Limb (tissue), 2 donors: Measurements from ENCODE around the gene HELT.

Source experiments
- DNase-seq, 2 donors: peaks; one replicate each; pipeline ENCODE4 v3.0.0-alpha.2; 2016; ENCODE audit errors: extremely low spot score in 2 of 2

Gene HELT

GRCh38 chr4:185003596-185004351 lies 14.5 kb upstream of the HELT start:
- DNase-seq = no peak

- DNase-seq = peak in 1 of 2 donors; percentile 71
Measured at GRCh38 chr4:185004562-185005218, 13.6 kb upstream of the HELT start.

- DNase-seq = peak; percentile 77 to 87
Measured at GRCh38 chr4:185005219-185005819, 13.0 kb upstream of the HELT start.

- DNase-seq = peak in 1 of 2 donors; percentile 51
Measured at GRCh38 chr4:185011408-185011807, 6.9 kb upstream of the HELT start.

- DNase-seq = no peak
Measured at GRCh38 chr4:185013417-185014125, 4.7 kb upstream of the HELT start.

- no peak for DNase-seq
Measured at GRCh38 chr4:185015108-185015507, 3.2 kb upstream of the HELT start.

GRCh38 chr4:185016101-185016940 lies 2.0 kb upstream of the HELT start:
- no peak for DNase-seq

- DNase-seq = no peak
Measured at GRCh38 chr4:185016946-185017758, 1.1 kb upstream of the HELT start.

- DNase-seq = peak in 1 of 2 donors; percentile 34
Measured at GRCh38 chr4:185018834-185019455, 655 bp downstream of the HELT start.

GRCh38 chr4:185019456-185020292 lies 1.4 kb downstream of the HELT start:
- DNase-seq = peak in 1 of 2 donors; percentile 36

- peak in 1 of 2 donors; percentile 46 for DNase-seq
Measured at GRCh38 chr4:185020293-185020808, 2.1 kb downstream of the HELT start.

GRCh38 chr4:185020863-185021761 lies 2.8 kb downstream of the HELT start:
- peak in 1 of 2 donors; percentile 41 for DNase-seq

- no peak for DNase-seq
Measured at GRCh38 chr4:185023471-185023870, 5.2 kb downstream of the HELT start.

GRCh38 chr4:185028625-185029024 lies 10.3 kb downstream of the HELT start:
- no peak for DNase-seq

GRCh38 chr4:185031611-185032010 lies 13.3 kb downstream of the HELT start:
- DNase-seq = no peak

GRCh38 chr4:185033072-185033471 lies 14.8 kb downstream of the HELT start:
- DNase-seq = no peak

GRCh38 chr4:185033950-185034349 lies 15.7 kb downstream of the HELT start:
- no peak for DNase-seq
